ENCODE measurements around the gene DNAJC7. TPM values are rescaled to one million over a fixed set of nuclear protein-coding genes. Genes with fewer than 3 reads are reported as not detected.
A peak's percentile ranks its signal among the peaks of the same experiment; 100 is the strongest.

The DNAJC7 gene
- polyA plus RNA-seq, 1 of the 3 experiments (the other 2 are of a cell fraction): 38.8 TPM

- DNase-seq: peak; percentile 94
- H3K9ac ChIP-seq: peak within 1 kb of the TSS; percentile 39; the same call in 1 of the 2 replicates
- peak within 1 kb of the TSS; percentile 57 to 60 for H3K4me3 ChIP-seq (ENCODE audit: low read depth in 2 of 2, low read length in 1 of 2)
- no peaks in the 10 kb centered on the region for H3K9me3 ChIP-seq
- CTCF ChIA-PET: interaction anchor here (0.8 to 3.7 kb wide), 12 partner anchors 10 to 131 kb away, joined by 3 to 15 read pairs (median 5); partner anchors contain the start of gene NKIRAS2
- no peak within 1 kb of the TSS for H3K27ac ChIP-seq (ENCODE audit: low read depth in 2 of 2, low read length in 1 of 2)
- H4K20me1 ChIP-seq (ENCODE audit: insufficient read depth): no peaks in the 10 kb centered on the region
- H3F3A ChIP-seq (replicated peaks; ENCODE audit: insufficient read depth): no peaks in the 10 kb centered on the region
- 7% methylated on average over 14 of the region's 65 CpGs for WGBS (ENCODE audit: low lambda C conversion rate)
- no peaks in the 10 kb centered on the region for H3K79me2 ChIP-seq (ENCODE audit: insufficient read depth)
- peak within 1 kb of the TSS; percentile 87 for H3K4me2 ChIP-seq
- no peaks in the 10 kb centered on the region for H3K36me3 ChIP-seq (replicated peaks in 1 of 2; ENCODE audit: control insufficient read depth in 1 of 2, insufficient read depth in 2 of 2, low read length in 1 of 2)
- POLR2A ChIA-PET: interaction anchor here (0.6 kb wide), 1 partner anchor 462 kb away, joined by 3 read pairs; no protein-coding TSS in a partner anchor
- peaks cover 15% of the 10 kb centered on the region for H3K27me3 ChIP-seq (ENCODE audit: insufficient read depth)
- peaks cover 0 to 8% of the 10 kb centered on the region in 2 experiments; a peak in 1 of 4 replicates for H3K4me1 ChIP-seq (ENCODE audit: control insufficient read depth in 1 of 2, insufficient read depth in 2 of 2, low read depth in 1 of 2, low read length in 1 of 2)
- peak; percentile 46; the same call in 1 of the 2 replicates for TF ChIP-seq MXI1 (IDR thresholded peaks at IDR 0.05; ENCODE audit: low read depth, low read length)
- TF ChIP-seq RFX5 (IDR thresholded peaks at IDR 0.05; ENCODE audit: low read length): no peak
- no peak for TF ChIP-seq USF1 (IDR thresholded peaks at IDR 0.05; ENCODE audit: borderline replicate concordance, low read depth)
- peak; percentile 27; the same call in 1 of the 2 replicates for TF ChIP-seq CTCF (IDR thresholded peaks at IDR 0.05)
- no peak for TF ChIP-seq NFIC (IDR thresholded peaks at IDR 0.05; ENCODE audit: borderline replicate concordance)
- no peak for TF ChIP-seq NRF1 (IDR thresholded peaks at IDR 0.05; ENCODE audit: low read depth, low read length)
- TF ChIP-seq SMC3 (IDR thresholded peaks at IDR 0.05; ENCODE audit: low read depth, low read length): 0 out of 2 replicates have a peak, but pooled peaks have one; percentile 11
- TF ChIP-seq RCOR1 (IDR thresholded peaks at IDR 0.05; ENCODE audit: low read length): no peak
- peak; percentile 76 for TF ChIP-seq YY1 (IDR thresholded peaks at IDR 0.05; ENCODE audit: low read depth)
- TF ChIP-seq, protein P1, sequence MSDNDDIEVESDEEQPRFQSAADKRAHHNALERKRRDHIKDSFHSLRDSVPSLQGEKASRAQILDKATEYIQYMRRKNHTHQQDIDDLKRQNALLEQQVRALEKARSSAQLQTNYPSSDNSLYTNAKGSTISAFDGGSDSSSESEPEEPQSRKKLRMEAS (IDR thresholded peaks at IDR 0.05; ENCODE audit: low read depth): no peak
- TF ChIP-seq SIN3A (IDR thresholded peaks at IDR 0.05; ENCODE audit: borderline replicate concordance, low read depth, low read length): no peak
- no peak for TF ChIP-seq RXRA (IDR thresholded peaks at IDR 0.05; ENCODE audit: borderline replicate concordance, low read depth)
- TF ChIP-seq EP300 (IDR thresholded peaks at IDR 0.05; ENCODE audit: borderline replicate concordance in 1 of 2, low read depth in 1 of 2, low read length in 1 of 2): no peak
- no peak for TF ChIP-seq IRF3 (IDR thresholded peaks at IDR 0.05; ENCODE audit: low read depth, low read length)
- TF ChIP-seq RAD21 (IDR thresholded peaks at IDR 0.05; ENCODE audit: low read length): peak; percentile 33; the same call in 1 of the 2 replicates
- TF ChIP-seq ELF1 (IDR thresholded peaks at IDR 0.05): no peak
- peak; percentile 74; the same call in 1 of the 2 replicates for TF ChIP-seq TAF1 (IDR thresholded peaks at IDR 0.05; ENCODE audit: borderline replicate concordance, low read depth, low read length)
- TF ChIP-seq, protein P2, sequence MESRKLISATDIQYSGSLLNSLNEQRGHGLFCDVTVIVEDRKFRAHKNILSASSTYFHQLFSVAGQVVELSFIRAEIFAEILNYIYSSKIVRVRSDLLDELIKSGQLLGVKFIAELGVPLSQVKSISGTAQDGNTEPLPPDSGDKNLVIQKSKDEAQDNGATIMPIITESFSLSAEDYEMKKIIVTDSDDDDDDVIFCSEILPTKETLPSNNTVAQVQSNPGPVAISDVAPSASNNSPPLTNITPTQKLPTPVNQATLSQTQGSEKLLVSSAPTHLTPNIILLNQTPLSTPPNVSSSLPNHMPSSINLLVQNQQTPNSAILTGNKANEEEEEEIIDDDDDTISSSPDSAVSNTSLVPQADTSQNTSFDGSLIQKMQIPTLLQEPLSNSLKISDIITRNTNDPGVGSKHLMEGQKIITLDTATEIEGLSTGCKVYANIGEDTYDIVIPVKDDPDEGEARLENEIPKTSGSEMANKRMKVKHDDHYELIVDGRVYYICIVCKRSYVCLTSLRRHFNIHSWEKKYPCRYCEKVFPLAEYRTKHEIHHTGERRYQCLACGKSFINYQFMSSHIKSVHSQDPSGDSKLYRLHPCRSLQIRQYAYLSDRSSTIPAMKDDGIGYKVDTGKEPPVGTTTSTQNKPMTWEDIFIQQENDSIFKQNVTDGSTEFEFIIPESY (IDR thresholded peaks at IDR 0.05; ENCODE audit: borderline replicate concordance, low read depth): no peak
- no peak for TF ChIP-seq GABPA (IDR thresholded peaks at IDR 0.05; ENCODE audit: low read depth)
- H2AFZ ChIP-seq (ENCODE audit: low read depth): peak within 1 kb of the TSS; percentile 89
- no peaks in the 10 kb centered on the region for H3K9me2 ChIP-seq
Measured at GRCh38 chr17:42050393-42051012, 33.3 kb upstream of the DNAJC7 start, which contains the start of gene C17orf113. C17orf113 (minus strand) TSS chr17:42050601; CDS start chr17:42043376, 7,225 bp downstream.
